ENCODE results near the gene RPGRIP1. TPM values are rescaled to one million over a fixed set of nuclear protein-coding genes. Genes with fewer than 3 reads are reported as not detected.

Gene RPGRIP1
- total and polyA plus RNA-seq, 5 donors from 2014 or later: 0.10 TPM; not detected in 4

GRCh38 chr14:21317398-21317797, 37.5 kb downstream of the RPGRIP1 start:
- H3K4me1 ChIP-seq (ENCODE audit: control insufficient read depth, insufficient read depth, low read length, poor library complexity, severe bottlenecking): no peaks in the 10 kb centered on the region
- Mint-ChIP-seq H3K36me3 (no peaks in the 10 kb centered on the region), H3K27me3 (peaks cover 49% of the 10 kb centered on the region), H3K9me3 (no peaks in the 10 kb centered on the region), H3K4me1 (peaks cover 0 to 9% (median 5%) of the 10 kb centered on the region in 4 donors), H3K4me3 (no peak overlapping the region), H3K27ac (no peak overlapping the region)
- H3K27ac ChIP-seq (ENCODE audit: insufficient read depth, low read length, poor library complexity, severe bottlenecking): no peak overlapping the region
- H3K36me3 ChIP-seq (ENCODE audit: control insufficient read depth, insufficient read depth, low read length): no peaks in the 10 kb centered on the region
- DNase-seq: no peak
- no peak for ATAC-seq (ENCODE audit: low read depth in 2 of 2)
- H3K4me3 ChIP-seq (ENCODE audit: low read depth, low read length): no peak overlapping the region
- H3K27me3 ChIP-seq (ENCODE audit: control insufficient read depth, insufficient read depth, low read length): peaks cover 4% of the 10 kb centered on the region
- no peaks in the 10 kb centered on the region for H3K9me3 ChIP-seq (ENCODE audit: control insufficient read depth in 2 of 2, low read length in 2 of 2)

GRCh38 chr14:21320913-21321312, 41.0 kb downstream of the RPGRIP1 start:
- Histone ChIP-seq H3K27ac (ENCODE audit: insufficient read depth, low read length, poor library complexity, severe bottlenecking) (no peak overlapping the region), H3K4me1 (ENCODE audit: control insufficient read depth, insufficient read depth, low read length, poor library complexity, severe bottlenecking) (no peaks in the 10 kb centered on the region), H3K36me3 (ENCODE audit: control insufficient read depth, insufficient read depth, low read length) (no peaks in the 10 kb centered on the region), H3K27me3 (ENCODE audit: control insufficient read depth, insufficient read depth, low read length) (peaks cover 9% of the 10 kb centered on the region), H3K9me3 (ENCODE audit: control insufficient read depth in 2 of 2, low read length in 2 of 2) (no peaks in the 10 kb centered on the region), H3K4me3 (ENCODE audit: low read depth, low read length) (no peak overlapping the region)
- no peak for DNase-seq
- ATAC-seq (ENCODE audit: low read depth in 2 of 2): no peak
- Mint-ChIP-seq H3K9me3 (peaks cover 0 to 6% (median 0%) of the 10 kb centered on the region in 7 donors), H3K36me3 (no peaks in the 10 kb centered on the region), H3K4me3 (no peak overlapping the region), H3K4me1 (peaks cover 0 to 9% (median 5%) of the 10 kb centered on the region in 4 donors), H3K27me3 (peaks cover 60% of the 10 kb centered on the region), H3K27ac (no peak overlapping the region)

GRCh38 chr14:21322716-21323115, 42.8 kb downstream of the RPGRIP1 start:
- Histone ChIP-seq H3K27me3 (ENCODE audit: control insufficient read depth, insufficient read depth, low read length) (peaks cover 6% of the 10 kb centered on the region), H3K27ac (ENCODE audit: insufficient read depth, low read length, poor library complexity, severe bottlenecking) (no peak overlapping the region), H3K4me1 (ENCODE audit: control insufficient read depth, insufficient read depth, low read length, poor library complexity, severe bottlenecking) (no peaks in the 10 kb centered on the region), H3K4me3 (ENCODE audit: low read depth, low read length) (no peak overlapping the region), H3K9me3 (ENCODE audit: control insufficient read depth in 2 of 2, low read length in 2 of 2) (no peaks in the 10 kb centered on the region), H3K36me3 (ENCODE audit: control insufficient read depth, insufficient read depth, low read length) (no peaks in the 10 kb centered on the region)
- peak overlapping the region in 1 of 3 donors; percentile 18 for H3K27ac Mint-ChIP-seq
- H3K9me3 Mint-ChIP-seq: peaks cover 0 to 6% (median 0%) of the 10 kb centered on the region in 7 donors
- H3K27me3 Mint-ChIP-seq: peaks cover 56% of the 10 kb centered on the region
- no peaks in the 10 kb centered on the region for H3K36me3 Mint-ChIP-seq
- peaks cover 0 to 9% (median 5%) of the 10 kb centered on the region in 4 donors for H3K4me1 Mint-ChIP-seq
- no peak for DNase-seq
- no peak overlapping the region for H3K4me3 Mint-ChIP-seq
- ATAC-seq (ENCODE audit: low read depth in 2 of 2): no peak

GRCh38 chr14:21326972-21327371, 47.1 kb downstream of the RPGRIP1 start:
- Mint-ChIP-seq H3K9me3 (peaks cover 0 to 6% (median 0%) of the 10 kb centered on the region in 7 donors), H3K36me3 (no peaks in the 10 kb centered on the region), H3K27ac (no peak overlapping the region), H3K4me1 (no peaks in the 10 kb centered on the region), H3K27me3 (peaks cover 29% of the 10 kb centered on the region), H3K4me3 (no peak overlapping the region)
- Histone ChIP-seq H3K9me3 (ENCODE audit: control insufficient read depth in 2 of 2, low read length in 2 of 2) (no peaks in the 10 kb centered on the region), H3K36me3 (ENCODE audit: control insufficient read depth, insufficient read depth, low read length) (no peaks in the 10 kb centered on the region), H3K27me3 (ENCODE audit: control insufficient read depth, insufficient read depth, low read length) (peaks cover 6% of the 10 kb centered on the region), H3K27ac (ENCODE audit: insufficient read depth, low read length, poor library complexity, severe bottlenecking) (no peak overlapping the region), H3K4me3 (ENCODE audit: low read depth, low read length) (no peak overlapping the region), H3K4me1 (ENCODE audit: control insufficient read depth, insufficient read depth, low read length, poor library complexity, severe bottlenecking) (no peaks in the 10 kb centered on the region)
- ATAC-seq (ENCODE audit: low read depth in 2 of 2) (no peak), DNase-seq (no peak)

Other genes with a start within 250 kb of the RPGRIP1 start
- gene TPPP2, start 249.9 kb upstream of the RPGRIP1 start, total RNA-seq: not detected
- gene TPPP2, start 249.9 kb upstream of the RPGRIP1 start, polyA plus RNA-seq: not detected
- not detected for gene RNASE13, start 245.3 kb upstream of the RPGRIP1 start, total RNA-seq
- not detected for gene RNASE13, start 245.3 kb upstream of the RPGRIP1 start, polyA plus RNA-seq
- gene RNASE7, start 237.7 kb upstream of the RPGRIP1 start, total RNA-seq: not detected
- not detected for gene RNASE7, start 237.7 kb upstream of the RPGRIP1 start, polyA plus RNA-seq
- not detected for gene RNASE8, start 222.3 kb upstream of the RPGRIP1 start, total RNA-seq
- not detected for gene RNASE8, start 222.3 kb upstream of the RPGRIP1 start, polyA plus RNA-seq
- gene ARHGEF40, start 209.8 kb upstream of the RPGRIP1 start, total RNA-seq: 7.4 TPM
- under 1 TPM in 2 of 4 donors, not detected in 2; 0.07 to 0.64 TPM for gene ARHGEF40, start 209.8 kb upstream of the RPGRIP1 start, polyA plus RNA-seq
- gene ZNF219, start 181.4 kb upstream of the RPGRIP1 start, total RNA-seq: 5.0 TPM
- gene ZNF219, start 181.4 kb upstream of the RPGRIP1 start, polyA plus RNA-seq: 1 to 10 TPM; 1.1 to 1.9 (median 1.3) TPM
- not detected for gene TMEM253, start 179.0 kb upstream of the RPGRIP1 start, total RNA-seq
- not detected for gene TMEM253, start 179.0 kb upstream of the RPGRIP1 start, polyA plus RNA-seq
- not detected for gene OR5AU1, start 124.0 kb upstream of the RPGRIP1 start, total RNA-seq
- not detected for gene OR5AU1, start 124.0 kb upstream of the RPGRIP1 start, polyA plus RNA-seq
- 582 TPM for gene HNRNPC, start 10.6 kb upstream of the RPGRIP1 start, total RNA-seq
- 100 to 1,000 TPM; 752 to 840 (median 794) TPM for gene HNRNPC, start 10.6 kb upstream of the RPGRIP1 start, polyA plus RNA-seq
- gene SUPT16H, start 103.9 kb downstream of the RPGRIP1 start, total RNA-seq: 49.7 TPM
- 10 to 100 TPM; 58.8 to 65.5 (median 63.7) TPM for gene SUPT16H, start 103.9 kb downstream of the RPGRIP1 start, polyA plus RNA-seq
- 142 TPM for gene CHD8, start 176.0 kb downstream of the RPGRIP1 start, total RNA-seq
- gene CHD8, start 176.0 kb downstream of the RPGRIP1 start, polyA plus RNA-seq: 10 to 100 TPM; 15.3 to 30.9 (median 20.9) TPM
- gene RAB2B, start 196.9 kb downstream of the RPGRIP1 start, total RNA-seq: 32.6 TPM
- 10 to 100 TPM; 12.1 to 19.8 (median 14.8) TPM for gene RAB2B, start 196.9 kb downstream of the RPGRIP1 start, polyA plus RNA-seq
- gene TOX4, start 197.1 kb downstream of the RPGRIP1 start, total RNA-seq: 128 TPM
- gene TOX4, start 197.1 kb downstream of the RPGRIP1 start, polyA plus RNA-seq: 100 to 1,000 TPM in 1 of 4 donors, 10 to 100 TPM in 3; 90.0 to 114 (median 95.4) TPM
- gene METTL3, start 231.3 kb downstream of the RPGRIP1 start, total RNA-seq: 59.0 TPM
- 10 to 100 TPM; 20.6 to 32.6 (median 23.9) TPM for gene METTL3, start 231.3 kb downstream of the RPGRIP1 start, polyA plus RNA-seq
- gene SALL2, start 246.3 kb downstream of the RPGRIP1 start, total RNA-seq: 2.8 TPM
- 1 to 10 TPM in 3 of 4 donors, under 1 TPM in 1; 0.73 to 2.1 (median 1.9) TPM for gene SALL2, start 246.3 kb downstream of the RPGRIP1 start, polyA plus RNA-seq